ENCODE measurements around the gene TAF13.

The TAF13 gene

GRCh38 chr1:109075531-109076490, at the start of gene TAF13:
Gene TAF13, minus strand, starts transcription at chr1:109076003. Its CDS starts 56 bp downstream, at chr1:109075947.
- peak; percentile 89 for DNase-seq

- DNase-seq = no peak
These were observed 44.6 kb upstream of the TAF13 start for GRCh38 chr1:109120356-109120755.

GRCh38 chr1:109118089-109118488, 42.3 kb upstream of the TAF13 start:
- DNase-seq = no peak

GRCh38 chr1:109116286-109116685, 40.5 kb upstream of the TAF13 start:
- DNase-seq = no peak

- no peak for DNase-seq
These were observed 39.9 kb upstream of the TAF13 start for GRCh38 chr1:109115685-109116084.

GRCh38 chr1:109114342-109114674, 38.5 kb upstream of the TAF13 start:
- no peak for DNase-seq

- peak; percentile 93 for DNase-seq
These were observed 38.0 kb upstream of the TAF13 start, which contains the start of gene ELAPOR1 for GRCh38 chr1:109113590-109114341. Gene ELAPOR1, plus strand, starts transcription at chr1:109114115. Its CDS starts 69 bp downstream, at chr1:109114184.

- peak; percentile 94 for DNase-seq
These were observed 37.0 kb upstream of the TAF13 start for GRCh38 chr1:109112652-109113285.

- DNase-seq = no peak
These were observed 36.4 kb upstream of the TAF13 start for GRCh38 chr1:109112056-109112651.

- no peak for DNase-seq
These were observed 35.7 kb upstream of the TAF13 start for GRCh38 chr1:109111386-109112055.

- no peak for DNase-seq
These were observed 34.1 kb upstream of the TAF13 start for GRCh38 chr1:109109906-109110305.

GRCh38 chr1:109107785-109108184, 32.0 kb upstream of the TAF13 start:
- no peak for DNase-seq

GRCh38 chr1:109105881-109106280, 30.1 kb upstream of the TAF13 start:
- DNase-seq = no peak

- no peak for DNase-seq
These were observed 28.8 kb upstream of the TAF13 start for GRCh38 chr1:109104364-109105151.

- peak; percentile 97 for DNase-seq
These were observed 24.4 kb upstream of the TAF13 start for GRCh38 chr1:109099938-109100773.

GRCh38 chr1:109096120-109096519, 20.3 kb upstream of the TAF13 start:
- no peak for DNase-seq

- no peak for DNase-seq
These were observed 19.8 kb upstream of the TAF13 start for GRCh38 chr1:109095631-109096030.

GRCh38 chr1:109094871-109095270, 19.1 kb upstream of the TAF13 start:
- no peak for DNase-seq

- DNase-seq = no peak
These were observed 18.6 kb upstream of the TAF13 start for GRCh38 chr1:109094377-109094803.

GRCh38 chr1:109091839-109092193, 16.0 kb upstream of the TAF13 start:
- no peak for DNase-seq
